ENCODE measurements around the gene TBC1D3B. TPM values are rescaled to one million over a fixed set of nuclear protein-coding genes. Genes with fewer than 3 reads are reported as not detected.

TBC1D3B gene
- total RNA-seq, 4 donors from 2014 or later, result 2.9 TPM; not detected in 3

DNA sequence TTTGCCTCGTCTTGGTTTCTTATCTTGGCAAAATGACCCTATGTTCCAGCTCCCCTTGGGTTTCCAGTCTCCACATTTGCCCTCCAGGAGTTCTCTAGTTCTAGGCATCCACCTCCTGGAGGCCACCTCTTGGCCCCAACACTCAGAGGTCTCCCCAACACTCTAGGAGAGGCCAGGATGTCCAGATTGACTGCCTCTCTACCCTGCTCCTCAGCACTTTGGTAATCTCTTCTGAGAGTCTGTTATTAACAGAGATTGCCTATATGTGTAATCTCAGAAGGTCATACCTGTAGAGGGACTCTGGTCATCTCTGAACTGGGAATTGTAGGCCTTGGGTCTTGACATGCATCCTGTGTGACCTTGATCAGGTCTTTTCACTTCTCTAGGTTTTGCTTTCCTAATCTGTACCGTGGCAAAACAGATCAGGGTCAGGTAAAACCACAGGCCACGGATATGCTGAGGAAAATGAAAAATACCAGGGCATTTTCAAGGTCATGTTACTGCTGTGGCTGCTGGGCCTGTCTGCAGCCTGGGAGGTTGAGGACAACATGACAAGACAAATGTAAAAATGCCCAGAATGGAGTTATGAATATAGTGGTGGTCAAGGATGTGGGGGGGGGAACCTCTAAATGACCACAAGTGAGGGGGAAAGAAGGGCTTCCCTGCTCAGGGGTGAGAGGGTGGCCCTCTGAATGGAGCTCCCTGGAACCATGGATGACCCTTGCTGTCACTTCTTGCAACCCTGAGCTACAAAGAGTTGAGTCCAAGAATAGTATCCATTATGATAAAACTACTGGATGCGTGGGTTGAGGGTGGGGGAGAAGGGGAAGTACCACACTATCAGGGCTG is 29.4 kb upstream of the TBC1D3B start:
- TF ChIP-seq, protein P1, sequence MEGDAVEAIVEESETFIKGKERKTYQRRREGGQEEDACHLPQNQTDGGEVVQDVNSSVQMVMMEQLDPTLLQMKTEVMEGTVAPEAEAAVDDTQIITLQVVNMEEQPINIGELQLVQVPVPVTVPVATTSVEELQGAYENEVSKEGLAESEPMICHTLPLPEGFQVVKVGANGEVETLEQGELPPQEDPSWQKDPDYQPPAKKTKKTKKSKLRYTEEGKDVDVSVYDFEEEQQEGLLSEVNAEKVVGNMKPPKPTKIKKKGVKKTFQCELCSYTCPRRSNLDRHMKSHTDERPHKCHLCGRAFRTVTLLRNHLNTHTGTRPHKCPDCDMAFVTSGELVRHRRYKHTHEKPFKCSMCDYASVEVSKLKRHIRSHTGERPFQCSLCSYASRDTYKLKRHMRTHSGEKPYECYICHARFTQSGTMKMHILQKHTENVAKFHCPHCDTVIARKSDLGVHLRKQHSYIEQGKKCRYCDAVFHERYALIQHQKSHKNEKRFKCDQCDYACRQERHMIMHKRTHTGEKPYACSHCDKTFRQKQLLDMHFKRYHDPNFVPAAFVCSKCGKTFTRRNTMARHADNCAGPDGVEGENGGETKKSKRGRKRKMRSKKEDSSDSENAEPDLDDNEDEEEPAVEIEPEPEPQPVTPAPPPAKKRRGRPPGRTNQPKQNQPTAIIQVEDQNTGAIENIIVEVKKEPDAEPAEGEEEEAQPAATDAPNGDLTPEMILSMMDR (IDR thresholded peaks at IDR 0.05; ENCODE audit: low read depth), result no peak

DNA sequence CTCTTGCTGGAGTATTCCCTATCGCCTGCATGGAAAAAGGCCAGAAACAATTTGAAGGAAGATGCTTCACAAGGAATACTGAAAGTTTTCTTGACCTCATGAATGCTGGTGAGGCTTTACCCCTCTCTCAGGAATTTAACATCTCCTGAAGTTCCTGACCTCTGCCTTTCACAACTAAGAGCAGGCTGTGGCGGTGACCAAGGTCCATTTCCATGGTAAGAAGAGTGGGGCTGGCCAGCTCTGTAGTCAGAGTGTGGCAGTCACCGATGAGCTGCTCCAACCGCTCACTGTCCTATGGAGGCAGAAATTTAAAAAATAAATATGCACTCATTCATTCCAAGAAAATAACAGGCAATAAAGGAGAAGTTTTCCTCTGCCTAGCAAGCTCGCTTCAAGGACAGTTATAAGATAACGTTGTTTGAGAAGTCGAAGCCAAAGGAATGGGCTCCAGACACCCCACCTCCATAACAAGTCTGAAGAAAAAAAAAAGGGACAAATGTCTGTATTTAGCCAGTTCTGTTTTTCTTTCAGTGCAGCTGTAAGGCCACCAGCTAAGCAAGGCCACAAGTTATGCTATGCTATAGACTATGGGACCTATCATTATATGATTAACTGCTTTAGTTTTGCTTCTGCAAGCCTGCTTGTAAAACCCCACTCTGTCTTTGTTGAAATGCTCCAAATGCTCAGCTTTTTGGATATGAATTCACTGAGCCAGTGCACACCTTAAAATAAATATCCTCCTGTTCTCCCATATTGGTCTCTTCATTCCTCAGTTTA is 28.5 kb upstream of the TBC1D3B start:
- TF ChIP-seq, protein P1 (IDR thresholded peaks at IDR 0.05; ENCODE audit: low read depth), result no peak

DNA sequence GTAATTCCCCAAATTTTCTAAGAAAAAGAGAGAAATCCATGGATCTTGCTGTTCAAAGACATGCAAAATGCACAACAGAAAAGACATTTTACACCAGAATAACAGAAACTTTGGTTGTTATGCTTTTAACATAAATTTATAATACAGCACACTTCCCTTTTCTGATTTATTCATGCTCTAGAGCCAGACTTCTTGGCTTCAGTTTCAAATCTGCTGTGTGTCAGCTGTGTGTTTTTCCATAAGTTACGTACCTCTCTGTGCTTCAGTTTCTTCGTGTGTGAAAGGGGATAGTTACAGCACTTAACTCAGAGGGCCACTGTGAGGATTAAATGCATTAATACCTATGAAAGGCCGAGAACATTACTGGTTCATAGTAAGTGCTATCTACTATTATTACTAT is 26.9 kb upstream of the TBC1D3B start:
- TF ChIP-seq, protein P1 (IDR thresholded peaks at IDR 0.05; ENCODE audit: low read depth), result no peak

DNA sequence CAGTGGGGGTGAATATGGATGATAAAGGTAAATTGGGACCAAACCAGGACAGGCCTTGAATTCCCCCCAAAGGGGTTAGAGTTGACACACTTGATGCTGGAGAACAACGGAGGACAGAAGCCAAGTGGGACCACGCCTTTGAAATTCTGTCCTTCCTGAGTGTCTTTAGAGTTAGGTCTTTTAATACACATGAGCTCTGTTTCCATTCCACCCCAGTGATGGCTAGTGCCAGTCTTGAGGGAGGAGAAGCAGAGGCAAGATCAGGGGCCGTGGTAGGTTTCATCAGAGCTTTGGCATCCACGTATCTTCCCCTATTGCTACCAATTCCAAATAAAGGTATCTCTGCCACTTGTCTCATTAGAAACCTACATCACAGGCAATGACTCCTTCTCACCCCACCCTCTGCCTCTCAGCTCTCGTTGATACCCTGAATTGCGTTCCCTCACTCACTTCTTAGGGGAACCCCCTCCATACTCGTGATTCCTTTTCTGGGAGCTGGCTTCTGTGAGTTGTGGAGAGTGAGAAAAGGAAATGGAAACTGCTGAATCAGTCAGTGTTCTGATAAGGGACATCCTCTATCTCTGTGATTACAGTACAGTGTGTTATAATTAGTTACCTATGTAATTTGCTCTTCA is 22.5 kb upstream of the TBC1D3B start:
- TF ChIP-seq, protein P1 (IDR thresholded peaks at IDR 0.05; ENCODE audit: low read depth), result no peak

DNA sequence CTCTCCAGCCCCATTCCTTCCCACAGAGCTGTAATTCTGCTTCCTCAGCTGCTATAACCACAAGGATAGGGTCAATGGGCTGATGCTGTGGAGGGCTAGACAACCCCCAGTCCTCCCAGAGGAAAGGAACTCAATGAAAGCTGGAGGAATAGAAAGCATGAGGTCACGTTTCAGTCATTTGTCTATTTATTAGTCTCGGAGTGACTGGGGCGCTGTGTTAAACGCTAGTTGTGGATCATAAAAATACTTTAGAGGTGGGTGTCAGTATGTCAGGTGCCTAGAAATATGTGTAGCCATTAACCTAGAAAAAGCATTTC is 20.9 kb upstream of the TBC1D3B start:
- TF ChIP-seq, protein P1 (IDR thresholded peaks at IDR 0.05; ENCODE audit: low read depth), result no peak

DNA sequence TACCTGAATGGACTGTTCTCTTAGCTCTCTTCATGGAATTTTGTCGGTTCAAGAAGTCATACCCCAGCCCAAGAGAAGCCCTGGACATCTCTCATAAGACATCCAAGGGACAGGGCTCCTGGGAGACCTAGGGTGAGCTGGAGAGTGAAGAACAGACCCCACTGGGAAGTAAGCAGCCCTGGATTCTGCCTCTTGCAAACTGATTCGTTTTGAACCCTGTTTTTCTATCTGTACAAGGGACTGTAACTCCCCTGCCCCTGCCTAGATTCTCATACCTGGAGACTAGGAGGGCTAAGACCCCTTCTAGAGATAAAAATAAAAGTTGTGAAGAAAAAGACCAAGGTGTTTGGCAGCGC is 19.7 kb upstream of the TBC1D3B start:
- TF ChIP-seq, protein P1 (IDR thresholded peaks at IDR 0.05; ENCODE audit: low read depth), result no peak
